ENCODE measurements around the gene ABCA7. TPM values are rescaled to one million over a fixed set of nuclear protein-coding genes. Genes with fewer than 3 reads are reported as not detected.

ABCA7 gene
- total RNA-seq, 2 donors from 2014 or later = 34.3 to 37.1 TPM

- no peak overlapping the region for H3K4me3 Mint-ChIP-seq
- H3K36me3 Mint-ChIP-seq (ENCODE audit: insufficient read depth in 2 of 2) = peaks cover 9 to 17% of the 10 kb centered on the region in 2 donors
- no peaks in the 10 kb centered on the region for H3K9me3 Mint-ChIP-seq
- H3K27me3 Mint-ChIP-seq (ENCODE audit: low read depth) = no peaks in the 10 kb centered on the region
- DNase-seq = no peak
- H3K27ac Mint-ChIP-seq = no peak overlapping the region
- peaks cover 16% of the 10 kb centered on the region for H3K4me1 Mint-ChIP-seq (ENCODE audit: low read depth)
- no peak for ATAC-seq (replicated peaks in 1 of 2)
Measured at GRCh38 chr19:1053176-1054101, 13.5 kb downstream of the ABCA7 start.

- no peak for ATAC-seq (replicated peaks in 1 of 2)
- DNase-seq = no peak
Measured at GRCh38 chr19:1054102-1055027, 14.5 kb downstream of the ABCA7 start.

GRCh38 chr19:1055028-1055425 lies 15.1 kb downstream of the ABCA7 start:
- DNase-seq (no peak), ATAC-seq (replicated peaks in 1 of 2) (no peak)
- no peak overlapping the region for H3K4me3 Mint-ChIP-seq
- H3K9me3 Mint-ChIP-seq = no peaks in the 10 kb centered on the region
- peaks cover 16% of the 10 kb centered on the region for H3K4me1 Mint-ChIP-seq (ENCODE audit: low read depth)
- no peaks in the 10 kb centered on the region for H3K27me3 Mint-ChIP-seq (ENCODE audit: low read depth)
- H3K27ac Mint-ChIP-seq = no peak overlapping the region
- peaks cover 9 to 20% of the 10 kb centered on the region in 2 donors for H3K36me3 Mint-ChIP-seq (ENCODE audit: insufficient read depth in 2 of 2)

More at GRCh38 chr19:1054102-1055027, 14.5 kb downstream of the ABCA7 start:
- Mint-ChIP-seq H3K4me3 (no peak overlapping the region), H3K4me1 (ENCODE audit: low read depth) (peaks cover 16% of the 10 kb centered on the region), H3K36me3 (ENCODE audit: insufficient read depth in 2 of 2) (peaks cover 9 to 18% of the 10 kb centered on the region in 2 donors), H3K27me3 (ENCODE audit: low read depth) (no peaks in the 10 kb centered on the region), H3K27ac (no peak overlapping the region), H3K9me3 (no peaks in the 10 kb centered on the region)

GRCh38 chr19:1055886-1056620 lies 16.1 kb downstream of the ABCA7 start:
- no peaks in the 10 kb centered on the region for H3K27me3 Mint-ChIP-seq (ENCODE audit: low read depth)
- peaks cover 9 to 20% of the 10 kb centered on the region in 2 donors for H3K36me3 Mint-ChIP-seq (ENCODE audit: insufficient read depth in 2 of 2)
- no peaks in the 10 kb centered on the region for H3K9me3 Mint-ChIP-seq
- H3K4me1 Mint-ChIP-seq (ENCODE audit: low read depth) = peaks cover 16% of the 10 kb centered on the region
- H3K4me3 Mint-ChIP-seq = no peak overlapping the region
- no peak overlapping the region for H3K27ac Mint-ChIP-seq
- ATAC-seq (replicated peaks in 1 of 2) = no peak
- DNase-seq = no peak

- H3K27me3 Mint-ChIP-seq (ENCODE audit: low read depth) = no peaks in the 10 kb centered on the region
- ATAC-seq (replicated peaks in 1 of 2) (peak; percentile 68 to 70), DNase-seq (peak in 1 of 2 donors; percentile 39)
- no peaks in the 10 kb centered on the region for H3K9me3 Mint-ChIP-seq
- H3K4me1 Mint-ChIP-seq (ENCODE audit: low read depth) = peaks cover 13% of the 10 kb centered on the region
- H3K4me3 Mint-ChIP-seq = no peak overlapping the region
- peaks cover 9 to 20% of the 10 kb centered on the region in 2 donors for H3K36me3 Mint-ChIP-seq (ENCODE audit: insufficient read depth in 2 of 2)
- H3K27ac Mint-ChIP-seq = peak overlapping the region; percentile 87
Measured at GRCh38 chr19:1057176-1057855, 17.4 kb downstream of the ABCA7 start.

- H3K27me3 Mint-ChIP-seq (ENCODE audit: low read depth) = no peaks in the 10 kb centered on the region
- H3K36me3 Mint-ChIP-seq (ENCODE audit: insufficient read depth in 2 of 2) = peaks cover 9 to 20% of the 10 kb centered on the region in 2 donors
- no peaks in the 10 kb centered on the region for H3K9me3 Mint-ChIP-seq
- no peak overlapping the region for H3K27ac Mint-ChIP-seq
- no peak overlapping the region for H3K4me3 Mint-ChIP-seq
- H3K4me1 Mint-ChIP-seq (ENCODE audit: low read depth) = peaks cover 13% of the 10 kb centered on the region
- ATAC-seq (replicated peaks in 1 of 2) (no peak), DNase-seq (no peak)
Measured at GRCh38 chr19:1058112-1058511, 18.2 kb downstream of the ABCA7 start.

GRCh38 chr19:1060689-1061088 lies 20.8 kb downstream of the ABCA7 start:
- H3K4me3 Mint-ChIP-seq = no peak overlapping the region
- no peak overlapping the region for H3K27ac Mint-ChIP-seq
- peaks cover 28% of the 10 kb centered on the region for H3K4me1 Mint-ChIP-seq (ENCODE audit: low read depth)
- ATAC-seq (replicated peaks in 1 of 2) (no peak), DNase-seq (no peak)
- peaks cover 8 to 19% of the 10 kb centered on the region in 2 donors for H3K36me3 Mint-ChIP-seq (ENCODE audit: insufficient read depth in 2 of 2)
- no peaks in the 10 kb centered on the region for H3K27me3 Mint-ChIP-seq (ENCODE audit: low read depth)
- no peaks in the 10 kb centered on the region for H3K9me3 Mint-ChIP-seq

GRCh38 chr19:1061987-1062386 lies 22.1 kb downstream of the ABCA7 start:
- Mint-ChIP-seq H3K36me3 (ENCODE audit: insufficient read depth in 2 of 2) (peaks cover 3 to 10% of the 10 kb centered on the region in 2 donors), H3K4me1 (ENCODE audit: low read depth) (peaks cover 34% of the 10 kb centered on the region), H3K9me3 (no peaks in the 10 kb centered on the region), H3K4me3 (no peak overlapping the region), H3K27ac (no peak overlapping the region), H3K27me3 (ENCODE audit: low read depth) (no peaks in the 10 kb centered on the region)
- DNase-seq (no peak), ATAC-seq (replicated peaks in 1 of 2) (no peak)

GRCh38 chr19:1062387-1063029 lies 22.6 kb downstream of the ABCA7 start:
- no peak overlapping the region for H3K4me3 Mint-ChIP-seq
- peak in 1 of 2 donors; percentile 13 for ATAC-seq (replicated peaks in 1 of 2)

GRCh38 chr19:1063030-1063908 lies 23.4 kb downstream of the ABCA7 start:
- H3K4me3 Mint-ChIP-seq = no peak overlapping the region
- peak; percentile 74 to 80 for DNase-seq
- H3K27ac Mint-ChIP-seq = no peak overlapping the region
- H3K36me3 Mint-ChIP-seq (ENCODE audit: insufficient read depth in 2 of 2) = peaks cover 0 to 4% of the 10 kb centered on the region in 2 donors
- H3K4me1 Mint-ChIP-seq (ENCODE audit: low read depth) = peaks cover 23% of the 10 kb centered on the region
- ATAC-seq (replicated peaks in 1 of 2) = peak; percentile 21 to 29
- no peaks in the 10 kb centered on the region for H3K9me3 Mint-ChIP-seq
- H3K27me3 Mint-ChIP-seq (ENCODE audit: low read depth) = no peaks in the 10 kb centered on the region

More at GRCh38 chr19:1062387-1063029, 22.6 kb downstream of the ABCA7 start:
- no peak overlapping the region for H3K27ac Mint-ChIP-seq
- H3K9me3 Mint-ChIP-seq = no peaks in the 10 kb centered on the region
- H3K27me3 Mint-ChIP-seq (ENCODE audit: low read depth) = no peaks in the 10 kb centered on the region
- H3K4me1 Mint-ChIP-seq (ENCODE audit: low read depth) = peaks cover 29% of the 10 kb centered on the region
- DNase-seq = peak in 1 of 2 donors; percentile 64
- H3K36me3 Mint-ChIP-seq (ENCODE audit: insufficient read depth in 2 of 2) = peaks cover under 1 to 6% of the 10 kb centered on the region in 2 donors

All from activated T-cell treated with anti-CD3 and anti-CD28 coated beads, Interleukin-2, amount 50 U/mL, for 72 hours (primary cell).